Ascending aorta (tissue), 2 donors: ENCODE measurements around the gene UVSSA. TPM values are rescaled to one million over a fixed set of nuclear protein-coding genes. Genes with fewer than 3 reads are reported as not detected.

ENCODE experiments used
- DNase-seq, 2 donors: peaks; one replicate each; pipeline ENCODE4 v3.0.0-alpha.2; 2019; ENCODE audit warnings: low spot score in 2 of 2
- H3K27ac ChIP-seq, 2 donors: fragments of 200-600 bp; sonication (generic); one replicate each; pipeline ENCODE4 v1.5.1; 2016 to 2017; ENCODE audit warnings: mild to moderate bottlenecking in 1 of 2
- H3K27me3 ChIP-seq: fragments of 200-600 bp; sonication (generic); one replicate; pipeline ENCODE4 v1.5.1; 2017
- H3K36me3 ChIP-seq, 2 donors: fragments of 200-600 bp; sonication (generic); one replicate each; pipeline ENCODE4 v1.5.1; 2016
- H3K4me1 ChIP-seq, 2 donors: fragments of 200-600 bp; sonication (generic); one replicate each; pipeline ENCODE4 v1.5.1; 2016 to 2017; ENCODE audit warnings: mild to moderate bottlenecking in 1 of 2
- H3K4me3 ChIP-seq, 2 donors: fragments of 200-600 bp; sonication (generic); one replicate each; pipeline ENCODE4 v1.5.1; 2016 to 2017; ENCODE audit warnings: mild to moderate bottlenecking in 1 of 2
- H3K9me3 ChIP-seq, 2 donors: fragments of 200-600 bp; sonication (generic); one replicate each; pipeline ENCODE4 v1.5.1; 2016
- CTCF ChIP-seq, 3 experiments: fragments of 200-600 bp in 2 of 3; fragments of 450-650 bp in 1 of 3; sonication (generic) in 2 of 3; IDR thresholded peaks; one replicate each; pipeline ENCODE4 v1.5.1; 2016 to 2019; ENCODE audit warnings: antibody characterized with exemption in 3 of 3, mild to moderate bottlenecking in 1 of 3, moderate library complexity in 1 of 3
- intact Hi-C: fragments of 100-400 bp; cut with DNase I; formaldehyde crosslinking; loops from one replicate; pipeline ENCODE4 v1.15.1; 2023
- total RNA-seq: library from RNA; depleted of rRNA; stranded (reverse); fragments of >200 nt; gene quantifications from one replicate; pipeline ENCODE4 v1.1.0, GENCODE V29; 2016

The UVSSA gene
- total RNA-seq, 1 donor from 2014 or later: 56.9 TPM

DNA sequence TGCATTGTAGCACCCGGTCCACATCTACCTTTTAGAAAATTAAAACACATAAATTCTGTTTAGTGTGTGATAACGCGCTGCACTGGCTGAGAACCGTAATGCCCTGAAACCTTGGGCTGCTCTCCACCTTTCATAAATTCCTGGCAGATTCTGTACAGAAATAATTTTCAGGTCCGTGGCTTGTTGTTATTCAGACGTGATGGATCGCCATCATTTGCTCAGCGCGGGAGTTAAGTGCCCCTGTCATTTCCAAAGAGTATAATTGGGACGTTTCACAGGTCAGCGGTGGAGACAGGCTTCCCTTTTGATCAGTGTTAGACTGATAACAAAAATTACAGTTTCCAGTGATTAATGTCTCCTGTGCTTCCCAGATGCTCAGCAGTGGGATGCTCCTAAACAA lies 16.5 kb downstream of the UVSSA start:
- Histone ChIP-seq H3K4me3 (no peak overlapping the region), H3K9me3 (no peaks in the 10 kb centered on the region), H3K27ac (no peak overlapping the region), H3K36me3 (peaks cover 7 to 19% of the 10 kb centered on the region in 2 donors), H3K27me3 (no peaks in the 10 kb centered on the region), H3K4me1 (no peaks in the 10 kb centered on the region)
- intact Hi-C loops: no loop called here
- DNase-seq: no peak
- no peak for TF ChIP-seq CTCF (IDR thresholded peaks at IDR 0.05)

GRCh38 chr4:1364217-1364616 lies 17.2 kb downstream of the UVSSA start:
- intact Hi-C loops: no loop called here
- Histone ChIP-seq H3K4me1 (no peaks in the 10 kb centered on the region), H3K4me3 (no peak overlapping the region), H3K27ac (no peak overlapping the region), H3K9me3 (no peaks in the 10 kb centered on the region), H3K36me3 (peaks cover 7 to 19% of the 10 kb centered on the region in 2 donors), H3K27me3 (no peaks in the 10 kb centered on the region)
- no peak for TF ChIP-seq CTCF (IDR thresholded peaks at IDR 0.05)
- DNase-seq: no peak

GRCh38 chr4:1364748-1365147 lies 17.7 kb downstream of the UVSSA start:
- peaks cover 7 to 19% of the 10 kb centered on the region in 2 donors for H3K36me3 ChIP-seq

DNA sequence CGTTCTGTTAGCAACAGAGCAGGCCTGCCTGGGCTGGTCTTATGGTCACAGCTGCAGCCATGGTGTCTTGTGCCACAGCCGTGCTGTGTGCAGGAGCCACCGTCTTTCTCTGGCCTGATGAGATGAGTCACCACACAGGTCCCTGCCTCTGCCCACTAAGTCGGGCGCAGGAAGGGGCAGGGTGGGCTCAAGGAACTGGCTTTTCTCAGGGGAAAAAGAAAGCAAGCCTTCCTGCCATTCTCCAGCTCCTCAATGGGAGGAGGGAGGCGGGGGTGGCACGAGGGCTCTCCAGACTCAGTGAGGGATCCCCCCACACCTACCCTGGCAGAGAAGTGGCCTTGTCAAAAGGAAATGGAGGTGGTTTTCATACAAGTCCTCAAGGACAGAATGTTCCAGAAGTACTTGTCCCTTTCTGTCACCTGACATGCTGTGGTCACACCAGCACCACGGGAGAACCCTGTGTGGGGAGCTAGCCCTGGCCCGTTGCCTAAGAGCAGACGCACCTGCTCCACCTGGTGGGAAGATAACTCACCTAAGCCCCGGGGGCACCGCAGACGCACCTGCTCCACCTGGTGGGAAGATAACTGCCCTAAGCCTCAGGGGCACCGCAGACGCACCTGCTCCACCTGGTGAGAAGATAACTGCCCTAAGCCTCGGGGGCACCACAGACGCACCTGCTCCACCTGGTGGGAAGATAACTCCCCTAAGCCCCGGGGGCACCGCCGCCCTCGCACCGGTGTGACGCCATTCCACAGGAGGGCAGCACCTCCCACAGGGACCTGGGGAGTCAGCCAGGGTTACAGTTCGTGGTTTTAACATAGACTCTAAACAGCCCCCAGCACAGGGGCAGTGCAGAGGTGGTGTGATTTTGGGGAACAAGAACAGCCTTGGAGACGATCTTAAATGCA lies 18.5 kb downstream of the UVSSA start:
- Histone ChIP-seq H3K4me3 (no peak overlapping the region), H3K27ac (no peak overlapping the region), H3K27me3 (no peaks in the 10 kb centered on the region), H3K4me1 (no peaks in the 10 kb centered on the region), H3K36me3 (peaks cover 7 to 23% of the 10 kb centered on the region in 2 donors), H3K9me3 (no peaks in the 10 kb centered on the region)
- intact Hi-C loops: no loop called here
- DNase-seq: no peak
- TF ChIP-seq CTCF (IDR thresholded peaks at IDR 0.05): no peak

More at GRCh38 chr4:1364748-1365147, 17.7 kb downstream of the UVSSA start:
- Histone ChIP-seq H3K27ac (no peak overlapping the region), H3K4me3 (no peak overlapping the region), H3K27me3 (no peaks in the 10 kb centered on the region), H3K9me3 (no peaks in the 10 kb centered on the region), H3K4me1 (no peaks in the 10 kb centered on the region)
- intact Hi-C loops: no loop called here
- TF ChIP-seq CTCF (IDR thresholded peaks at IDR 0.05): no peak
- no peak for DNase-seq

DNA sequence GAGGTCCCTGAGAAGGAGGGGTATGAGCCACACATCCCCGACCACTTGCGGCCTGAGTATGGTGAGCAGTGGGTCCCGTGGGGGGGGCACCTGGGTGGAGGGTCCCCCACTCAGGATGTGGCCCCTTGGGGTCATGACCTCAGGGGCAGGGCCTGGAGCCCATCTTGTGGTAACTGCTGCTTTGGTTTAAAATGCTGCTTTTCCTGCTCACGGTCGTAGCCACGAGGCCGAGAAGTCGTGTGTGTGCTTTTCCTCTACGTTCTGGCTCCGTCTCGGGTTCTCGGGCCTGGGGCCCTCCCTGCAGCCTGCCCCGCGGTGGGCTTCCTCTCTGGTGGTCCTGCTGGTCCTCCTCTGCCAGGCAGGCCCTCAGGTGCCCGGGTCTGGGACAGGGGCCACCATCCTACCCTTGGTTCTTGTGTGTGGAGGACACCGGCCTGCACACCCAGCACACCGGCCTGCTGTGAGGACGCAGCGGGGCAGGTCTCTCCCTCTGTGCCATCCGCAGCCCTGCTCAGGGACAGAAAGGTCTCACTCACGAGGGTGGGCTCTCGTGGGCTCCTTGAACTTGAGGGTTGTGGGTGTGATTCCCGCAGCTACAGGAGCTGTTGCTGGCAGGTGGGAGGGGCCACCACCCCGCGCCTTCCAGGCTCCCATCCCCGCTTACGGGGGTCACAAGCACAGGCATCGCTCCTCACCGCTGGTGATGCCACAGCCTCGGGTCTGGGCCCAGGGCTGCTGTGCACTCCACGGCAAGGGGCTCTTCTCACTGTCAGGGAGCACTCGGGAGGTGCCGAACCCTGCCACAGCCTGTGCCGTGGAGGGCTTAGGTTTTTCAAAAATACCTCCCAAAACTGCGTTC lies 19.6 kb downstream of the UVSSA start:
- Histone ChIP-seq H3K4me1 (no peaks in the 10 kb centered on the region), H3K27ac (no peak overlapping the region), H3K9me3 (no peaks in the 10 kb centered on the region), H3K4me3 (no peak overlapping the region), H3K36me3 (peaks cover 7 to 27% of the 10 kb centered on the region in 2 donors), H3K27me3 (no peaks in the 10 kb centered on the region)
- no peak for DNase-seq
- intact Hi-C loops: no loop called here
- TF ChIP-seq CTCF (IDR thresholded peaks at IDR 0.05): no peak
